Lower leg skin (tissue), 4 donors: Measurements from ENCODE around the gene LRP5. TPM values are rescaled to one million over a fixed set of nuclear protein-coding genes. Genes with fewer than 3 reads are reported as not detected.

Experiments used
- DNase-seq, 2 donors: peaks; one replicate each; pipeline ENCODE4 v3.0.0-alpha.2; 2019; ENCODE audit warnings: low spot score in 2 of 2
- H3K4me3 ChIP-seq: fragments of 200-600 bp; sonication (generic); 2 replicates; pipeline ENCODE4 v1.5.1; 2017; ENCODE audit warnings: mild to moderate bottlenecking, low read depth; ENCODE audit not compliant: poor library complexity, severe bottlenecking
- POLR2A ChIP-seq, 2 donors: fragments of 450-650 bp; IDR thresholded peaks; one replicate each; pipeline ENCODE4 v1.6.1; 2016 to 2017; ENCODE audit warnings: antibody characterized with exemption in 2 of 2, mild to moderate bottlenecking in 1 of 2, moderate library complexity in 1 of 2
- WGBS, 2 donors: methylation state at CpG; one replicate each; pipeline ENCODE4 v1.1.5; 2018; 5-methylcytosine and 5-hydroxymethylcytosine counted together
- intact Hi-C: fragments of 100-400 bp; cut with DNase I; formaldehyde crosslinking; loops from one replicate; pipeline ENCODE4 v1.15.0; 2023; ENCODE audit warnings: low total_unique reads
- total RNA-seq, 4 donors: library from RNA; depleted of rRNA; stranded (reverse); fragments of >200 nt; gene quantifications; one replicate each; pipeline ENCODE4 v1.1.0, GENCODE V29; 2016
- TF ChIP-seq, protein P1 (sequence below), 3 donors: fragments of 450-650 bp; IDR thresholded peaks; one replicate each; pipeline ENCODE4 v1.5.1; 2016; ENCODE audit warnings: antibody characterized with exemption in 3 of 3, mild to moderate bottlenecking in 3 of 3, moderate library complexity in 2 of 3

The LRP5 gene
- total RNA-seq, 4 donors from 2014 or later: 25.0 to 53.5 (median 29.3) TPM

DNA sequence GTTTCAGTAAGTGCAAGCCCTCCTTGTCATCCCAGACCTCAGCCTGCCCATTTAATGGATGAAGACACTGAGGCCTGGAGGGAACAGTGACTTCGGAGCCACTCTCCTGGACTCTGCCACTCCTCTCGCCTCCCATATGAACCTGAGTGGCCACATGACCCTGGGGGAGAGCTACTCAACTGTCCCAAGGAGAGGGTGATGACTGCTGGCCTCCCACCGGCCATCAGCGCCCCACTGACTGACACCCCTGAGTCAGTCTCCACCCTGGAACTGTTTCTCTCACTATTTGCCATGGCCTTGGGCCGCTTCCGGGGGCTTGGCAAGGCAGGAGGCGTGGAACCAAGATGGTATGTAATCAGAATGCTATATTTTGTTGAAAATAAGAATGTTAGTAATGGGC lies 17.1 kb downstream of the LRP5 start:
- WGBS, 2 donors: 81 to 84% methylated on average over 7 of the region's 7 CpGs
- no peak for DNase-seq

DNA sequence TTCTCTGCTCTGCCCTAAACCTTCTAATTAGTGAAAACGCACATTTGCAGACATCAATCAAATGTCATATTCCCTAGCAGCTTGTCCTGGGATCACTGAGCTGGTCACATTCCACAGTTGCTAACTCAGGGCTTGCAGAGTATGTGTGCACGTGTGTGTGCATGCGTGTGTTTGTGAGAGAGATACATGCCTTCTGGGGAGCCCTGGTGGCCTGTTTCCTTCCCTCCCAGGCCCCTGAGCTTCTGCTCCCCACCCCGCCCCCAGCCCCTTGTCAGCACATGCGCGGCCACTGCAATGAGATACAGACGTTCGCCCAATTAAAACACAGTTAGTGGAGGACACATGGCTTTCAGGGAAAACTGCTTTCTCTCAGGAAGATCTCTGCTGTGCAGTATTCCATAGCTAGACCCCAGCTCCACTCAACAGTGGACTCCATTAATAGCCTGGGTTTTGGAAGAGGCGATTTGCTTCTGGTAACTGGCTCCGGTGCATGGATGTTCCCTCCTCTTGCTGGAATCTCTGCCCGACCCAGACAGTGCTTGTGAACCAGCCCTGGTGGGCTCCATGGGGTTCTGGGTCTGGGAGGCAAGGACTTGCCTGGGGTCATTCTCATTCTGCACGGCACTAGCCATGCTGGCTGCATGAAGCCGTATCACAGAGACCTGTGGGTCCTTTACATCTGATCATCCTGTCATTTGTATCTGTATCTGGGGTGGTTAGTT lies 17.7 kb downstream of the LRP5 start:
- 47 to 59% methylated on average over 13 of the region's 13 CpGs for WGBS, 2 donors

More for the DNA sequence above, 17.1 kb downstream of the LRP5 start:
- no peak overlapping the region for H3K4me3 ChIP-seq
- intact Hi-C loops: loop anchor here (10.0 kb wide), 1 partner anchor 45 kb away; no protein-coding TSS in a partner anchor
- TF ChIP-seq, protein P1, sequence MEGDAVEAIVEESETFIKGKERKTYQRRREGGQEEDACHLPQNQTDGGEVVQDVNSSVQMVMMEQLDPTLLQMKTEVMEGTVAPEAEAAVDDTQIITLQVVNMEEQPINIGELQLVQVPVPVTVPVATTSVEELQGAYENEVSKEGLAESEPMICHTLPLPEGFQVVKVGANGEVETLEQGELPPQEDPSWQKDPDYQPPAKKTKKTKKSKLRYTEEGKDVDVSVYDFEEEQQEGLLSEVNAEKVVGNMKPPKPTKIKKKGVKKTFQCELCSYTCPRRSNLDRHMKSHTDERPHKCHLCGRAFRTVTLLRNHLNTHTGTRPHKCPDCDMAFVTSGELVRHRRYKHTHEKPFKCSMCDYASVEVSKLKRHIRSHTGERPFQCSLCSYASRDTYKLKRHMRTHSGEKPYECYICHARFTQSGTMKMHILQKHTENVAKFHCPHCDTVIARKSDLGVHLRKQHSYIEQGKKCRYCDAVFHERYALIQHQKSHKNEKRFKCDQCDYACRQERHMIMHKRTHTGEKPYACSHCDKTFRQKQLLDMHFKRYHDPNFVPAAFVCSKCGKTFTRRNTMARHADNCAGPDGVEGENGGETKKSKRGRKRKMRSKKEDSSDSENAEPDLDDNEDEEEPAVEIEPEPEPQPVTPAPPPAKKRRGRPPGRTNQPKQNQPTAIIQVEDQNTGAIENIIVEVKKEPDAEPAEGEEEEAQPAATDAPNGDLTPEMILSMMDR (IDR thresholded peaks at IDR 0.05): no peak
- no peak for TF ChIP-seq POLR2A (IDR thresholded peaks at IDR 0.05)

DNA sequence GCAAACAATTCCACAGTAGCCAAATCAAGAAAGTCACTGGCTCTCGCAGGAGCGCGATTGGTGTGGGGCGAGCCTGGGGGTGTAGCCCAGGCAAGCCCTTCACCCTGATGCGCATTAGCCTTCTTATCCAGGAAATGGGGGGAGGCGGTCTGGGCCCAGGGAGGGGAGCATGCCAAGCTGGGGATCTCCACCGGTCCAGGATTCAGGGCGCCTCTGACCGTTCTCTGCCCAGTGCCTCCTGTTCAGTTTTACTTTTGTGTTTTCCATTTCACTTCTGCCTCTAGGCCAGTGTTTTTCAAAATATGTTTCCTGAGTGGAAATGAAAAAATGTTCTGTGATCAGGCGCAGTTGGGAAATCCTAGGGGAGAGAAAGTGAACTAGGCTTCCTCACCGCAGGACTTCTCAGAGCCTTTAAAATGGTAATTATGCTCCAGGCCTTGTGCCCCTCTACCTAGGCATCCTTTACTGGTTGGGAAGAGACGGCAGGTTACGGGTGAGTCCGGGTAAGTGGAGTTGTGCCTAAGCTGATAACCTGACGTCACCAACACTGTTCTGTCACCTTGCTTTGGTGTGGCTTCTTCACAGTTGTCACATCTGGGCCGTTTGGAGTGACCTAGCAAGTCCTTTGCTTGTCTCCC lies 18.4 kb downstream of the LRP5 start:
- intact Hi-C loops: no loop called here
- 79 to 81% methylated on average over 16 of the region's 16 CpGs for WGBS, 2 donors
- DNase-seq: no peak
- no peak for TF ChIP-seq POLR2A (IDR thresholded peaks at IDR 0.05)
- TF ChIP-seq, protein P1 (IDR thresholded peaks at IDR 0.05): no peak
- H3K4me3 ChIP-seq: no peak overlapping the region

More for the DNA sequence above, 17.7 kb downstream of the LRP5 start:
- H3K4me3 ChIP-seq: no peak overlapping the region
- intact Hi-C loops: loop anchor here (10.0 kb wide), 1 partner anchor 45 kb away; no protein-coding TSS in a partner anchor
- DNase-seq: no peak
- TF ChIP-seq, protein P1 (IDR thresholded peaks at IDR 0.05): no peak
- no peak for TF ChIP-seq POLR2A (IDR thresholded peaks at IDR 0.05)

DNA sequence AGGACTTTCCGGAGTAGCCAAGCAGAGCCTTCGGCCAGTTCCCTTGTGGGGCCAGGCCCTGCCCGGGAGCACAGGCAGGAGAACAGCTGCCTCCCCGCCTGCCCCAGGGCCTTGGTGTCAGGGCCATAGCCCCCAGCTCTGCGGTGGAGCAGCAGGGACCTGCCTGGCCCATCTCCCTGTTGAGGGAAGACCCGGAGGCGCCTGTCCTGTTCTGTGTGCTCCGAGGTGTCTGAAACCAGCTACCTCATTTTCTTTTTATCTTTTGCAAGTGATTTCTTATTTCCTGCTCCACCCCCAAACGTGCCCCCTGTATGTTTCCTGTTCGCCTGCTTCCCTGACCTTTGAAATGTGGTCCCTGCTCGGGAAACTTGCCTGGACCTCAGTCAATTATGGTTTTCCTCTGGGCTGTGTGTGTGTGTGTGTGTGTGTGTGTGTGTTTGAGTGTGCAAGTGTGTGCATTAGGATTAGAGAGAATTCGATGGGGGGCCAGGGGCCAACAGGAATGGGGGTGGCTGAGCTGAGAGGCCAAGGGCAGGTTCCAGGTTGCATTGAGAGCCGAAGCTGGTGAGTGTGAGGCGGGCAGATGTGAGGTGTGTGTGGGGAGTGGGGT lies 19.1 kb downstream of the LRP5 start:
- DNase-seq: no peak
- intact Hi-C loops: no loop called here
- WGBS, 2 donors: 59 to 65% methylated on average over 14 of the region's 14 CpGs
- no peak overlapping the region for H3K4me3 ChIP-seq
- TF ChIP-seq POLR2A (IDR thresholded peaks at IDR 0.05): no peak
- TF ChIP-seq, protein P1 (IDR thresholded peaks at IDR 0.05): peak in 1 of 3 donors; percentile 15

DNA sequence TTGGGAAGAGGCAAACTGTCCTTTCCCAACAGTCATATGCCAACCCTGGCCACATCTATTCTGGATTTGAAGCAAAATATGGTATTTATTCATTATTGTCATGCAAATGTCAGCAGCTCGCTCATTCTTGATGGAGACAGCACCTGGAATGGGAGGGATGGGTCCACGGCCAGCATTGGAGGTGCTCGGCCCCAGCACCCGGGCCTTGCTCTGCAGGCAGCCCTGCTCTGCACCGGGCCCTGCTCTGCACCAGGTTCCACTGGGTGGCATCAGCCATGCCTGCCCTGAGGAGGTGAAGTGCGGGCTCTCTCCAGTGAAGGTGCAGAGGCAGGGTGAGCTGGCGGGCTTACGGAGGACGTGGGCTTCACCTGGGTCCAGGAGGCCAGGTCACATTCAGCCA lies 19.8 kb downstream of the LRP5 start:
- intact Hi-C loops: no loop called here
- TF ChIP-seq, protein P1 (IDR thresholded peaks at IDR 0.05): no peak
- no peak for TF ChIP-seq POLR2A (IDR thresholded peaks at IDR 0.05)
- no peak overlapping the region for H3K4me3 ChIP-seq
- no peak for DNase-seq
- WGBS, 2 donors: 94 to 97% methylated on average over 9 of the region's 9 CpGs
